Activated B cell treated with CpG ODN at 0.5 μM for 24 hours (primary cell): ENCODE results near the gene WDR44. TPM values are rescaled to one million over a fixed set of nuclear protein-coding genes. Genes with fewer than 3 reads are reported as not detected.

Experiments used
- total RNA-seq: library from RNA; stranded (reverse); gene quantifications from 2 replicates; pipeline ENCODE4 v1.2.3, GENCODE V29; 2022

Gene WDR44
- total RNA-seq, 1 donor from 2014 or later, result 18.7 TPM

Other genes starting within 250 kb of the WDR44 start
- gene KLHL13, start 229.3 kb upstream of the WDR44 start, total RNA-seq, result not detected in 2 replicates
- gene DOCK11, start 149.7 kb downstream of the WDR44 start, total RNA-seq, result 56.0 and 58.6 TPM in 2 replicates